Brain microvascular endothelial cell (primary cell): ENCODE measurements around the gene TOMM22.
A peak's percentile ranks its signal among the peaks of the same experiment; 100 is the strongest.

ENCODE experiments used
- DNase-seq: peaks from one replicate; pipeline ENCODE4 v3.0.0-alpha.2; 2020
- H3K27ac ChIP-seq: fragments of 250-450 bp; sonication (Bioruptor Pico); 2 replicates; pipeline ENCODE4 v1.5.1; 2020; ENCODE audit warnings: mild to moderate bottlenecking, moderate library complexity
- H3K27me3 ChIP-seq: fragments of 250-450 bp; sonication (Bioruptor Pico); replicated peaks from 2 replicates; pipeline ENCODE4 v1.5.1; 2020; ENCODE audit warnings: mild to moderate bottlenecking
- H3K36me3 ChIP-seq: fragments of 250-450 bp; sonication (Bioruptor Pico); replicated peaks from 2 replicates; pipeline ENCODE4 v1.5.1; 2020; ENCODE audit warnings: mild to moderate bottlenecking
- H3K4me3 ChIP-seq: 2 replicates; pipeline ENCODE4 v1.5.1; 2011; ENCODE audit warnings: low read depth, mild to moderate bottlenecking, control low read depth, low read length, moderate library complexity
- in situ Hi-C: cut with HindIII; loops from 2 replicates; pipeline ENCODE4 v1.10.0; 2017; ENCODE audit warnings: low sequenced_read_pairs, low pct_ligation_motif_present
- TF ChIP-seq, protein P1 (sequence below): IDR thresholded peaks from 2 replicates; pipeline ENCODE4 v1.5.1; 2011; ENCODE audit warnings: low read depth, mild to moderate bottlenecking, moderate library complexity, low read length, control low read depth, inconsistent platforms; ENCODE audit errors: missing control alignments

The TOMM22 gene

DNA sequence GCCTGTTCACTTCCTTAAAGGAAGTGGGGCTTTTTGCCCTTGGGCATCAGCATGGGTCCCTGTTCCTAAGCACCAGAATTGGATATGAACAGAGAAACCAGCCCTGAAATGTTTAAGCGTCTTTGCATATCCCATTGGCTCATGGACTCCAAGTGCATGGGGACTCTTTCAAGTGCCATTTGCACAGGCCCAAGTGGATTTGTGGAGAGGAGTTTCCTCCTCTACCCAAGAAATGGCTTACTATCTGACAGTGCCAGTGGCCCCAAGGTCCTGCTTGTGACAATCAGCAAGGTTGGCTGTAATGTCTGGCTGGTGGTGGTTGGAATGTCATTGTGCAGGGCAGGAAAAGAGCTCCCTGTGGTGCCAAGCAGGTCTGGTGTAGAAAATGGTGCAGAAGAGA lies 4.0 kb downstream of the TOMM22 start:
- Histone ChIP-seq H3K36me3 (peaks cover 55% of the 10 kb centered on the region), H3K27ac (no peak overlapping the region), H3K27me3 (no peaks in the 10 kb centered on the region), H3K4me3 (no peak overlapping the region)
- TF ChIP-seq, protein P1, sequence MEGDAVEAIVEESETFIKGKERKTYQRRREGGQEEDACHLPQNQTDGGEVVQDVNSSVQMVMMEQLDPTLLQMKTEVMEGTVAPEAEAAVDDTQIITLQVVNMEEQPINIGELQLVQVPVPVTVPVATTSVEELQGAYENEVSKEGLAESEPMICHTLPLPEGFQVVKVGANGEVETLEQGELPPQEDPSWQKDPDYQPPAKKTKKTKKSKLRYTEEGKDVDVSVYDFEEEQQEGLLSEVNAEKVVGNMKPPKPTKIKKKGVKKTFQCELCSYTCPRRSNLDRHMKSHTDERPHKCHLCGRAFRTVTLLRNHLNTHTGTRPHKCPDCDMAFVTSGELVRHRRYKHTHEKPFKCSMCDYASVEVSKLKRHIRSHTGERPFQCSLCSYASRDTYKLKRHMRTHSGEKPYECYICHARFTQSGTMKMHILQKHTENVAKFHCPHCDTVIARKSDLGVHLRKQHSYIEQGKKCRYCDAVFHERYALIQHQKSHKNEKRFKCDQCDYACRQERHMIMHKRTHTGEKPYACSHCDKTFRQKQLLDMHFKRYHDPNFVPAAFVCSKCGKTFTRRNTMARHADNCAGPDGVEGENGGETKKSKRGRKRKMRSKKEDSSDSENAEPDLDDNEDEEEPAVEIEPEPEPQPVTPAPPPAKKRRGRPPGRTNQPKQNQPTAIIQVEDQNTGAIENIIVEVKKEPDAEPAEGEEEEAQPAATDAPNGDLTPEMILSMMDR, result no peak
- in situ Hi-C loops, result no loop called here
- DNase-seq, result no peak

DNA sequence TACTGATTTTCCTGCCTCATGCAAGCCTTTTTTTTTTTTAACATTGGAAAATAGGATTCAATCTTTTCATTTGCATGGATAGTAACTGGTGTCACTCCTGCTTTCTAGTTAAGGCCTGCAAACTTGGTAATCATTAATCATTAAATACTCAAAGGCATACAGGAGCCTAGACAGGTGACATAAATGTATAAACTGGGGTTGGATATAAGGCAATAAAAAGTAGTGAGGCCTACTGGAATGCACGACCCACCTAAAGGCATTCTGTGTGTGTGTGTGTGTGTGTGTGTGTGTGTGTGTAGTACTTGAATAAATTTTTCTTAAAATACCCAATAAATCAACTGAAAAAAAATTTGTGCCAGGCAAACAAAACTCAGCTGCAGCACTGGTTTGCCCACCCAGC lies 7.9 kb downstream of the TOMM22 start:
- in situ Hi-C loops, result no loop called here
- Histone ChIP-seq H3K27me3 (no peaks in the 10 kb centered on the region), H3K27ac (no peak overlapping the region), H3K4me3 (no peak overlapping the region), H3K36me3 (peaks cover 67% of the 10 kb centered on the region)
- TF ChIP-seq, protein P1, result no peak
- DNase-seq, result no peak

DNA sequence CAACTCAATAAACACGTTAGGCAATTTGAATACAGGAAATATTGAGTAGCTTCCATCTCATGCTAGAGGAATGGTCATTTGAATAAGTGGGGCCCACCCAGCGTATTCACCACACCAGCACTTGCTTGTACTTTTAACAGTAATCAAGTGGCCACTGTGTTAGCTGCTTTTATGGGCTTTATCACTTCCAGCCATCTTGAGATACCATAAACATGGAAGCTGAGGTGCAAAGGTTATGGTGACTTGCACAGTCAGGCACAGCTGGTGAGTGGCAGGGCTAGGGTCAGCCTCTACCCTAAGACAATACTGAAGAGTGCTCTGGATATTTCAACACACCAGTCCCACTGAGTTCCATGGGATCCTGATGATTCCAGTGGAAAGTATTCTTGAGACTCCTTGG lies 12.3 kb downstream of the TOMM22 start:
- Histone ChIP-seq H3K27ac (no peak overlapping the region), H3K4me3 (no peak overlapping the region), H3K27me3 (no peaks in the 10 kb centered on the region), H3K36me3 (peaks cover 30% of the 10 kb centered on the region)
- DNase-seq, result no peak
- in situ Hi-C loops, result no loop called here
- TF ChIP-seq, protein P1, result no peak

DNA sequence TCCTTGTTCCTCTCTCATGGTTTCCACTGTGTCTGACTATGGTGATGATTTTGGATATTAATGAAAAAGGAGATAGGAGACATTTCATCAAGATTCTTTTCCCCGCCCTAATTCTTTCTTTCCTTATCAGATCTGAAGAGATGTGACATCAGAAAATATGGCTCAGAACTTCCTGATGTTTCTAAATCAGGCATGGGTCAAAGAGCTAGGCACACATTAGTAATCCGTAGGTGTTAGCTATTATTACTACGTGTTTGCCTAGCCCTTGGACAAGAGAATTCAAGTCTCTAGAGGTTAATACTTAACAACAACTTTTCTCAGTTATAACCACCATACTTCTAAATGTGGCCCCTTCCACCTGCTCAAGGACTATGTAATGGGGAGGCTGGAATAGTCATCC lies 13.2 kb downstream of the TOMM22 start:
- H3K36me3 ChIP-seq, result peaks cover 23% of the 10 kb centered on the region
- no peak overlapping the region for H3K4me3 ChIP-seq
- no peak overlapping the region for H3K27ac ChIP-seq
- DNase-seq, result no peak
- no peaks in the 10 kb centered on the region for H3K27me3 ChIP-seq
- TF ChIP-seq, protein P1, result no peak
- in situ Hi-C loops, result no loop called here

DNA sequence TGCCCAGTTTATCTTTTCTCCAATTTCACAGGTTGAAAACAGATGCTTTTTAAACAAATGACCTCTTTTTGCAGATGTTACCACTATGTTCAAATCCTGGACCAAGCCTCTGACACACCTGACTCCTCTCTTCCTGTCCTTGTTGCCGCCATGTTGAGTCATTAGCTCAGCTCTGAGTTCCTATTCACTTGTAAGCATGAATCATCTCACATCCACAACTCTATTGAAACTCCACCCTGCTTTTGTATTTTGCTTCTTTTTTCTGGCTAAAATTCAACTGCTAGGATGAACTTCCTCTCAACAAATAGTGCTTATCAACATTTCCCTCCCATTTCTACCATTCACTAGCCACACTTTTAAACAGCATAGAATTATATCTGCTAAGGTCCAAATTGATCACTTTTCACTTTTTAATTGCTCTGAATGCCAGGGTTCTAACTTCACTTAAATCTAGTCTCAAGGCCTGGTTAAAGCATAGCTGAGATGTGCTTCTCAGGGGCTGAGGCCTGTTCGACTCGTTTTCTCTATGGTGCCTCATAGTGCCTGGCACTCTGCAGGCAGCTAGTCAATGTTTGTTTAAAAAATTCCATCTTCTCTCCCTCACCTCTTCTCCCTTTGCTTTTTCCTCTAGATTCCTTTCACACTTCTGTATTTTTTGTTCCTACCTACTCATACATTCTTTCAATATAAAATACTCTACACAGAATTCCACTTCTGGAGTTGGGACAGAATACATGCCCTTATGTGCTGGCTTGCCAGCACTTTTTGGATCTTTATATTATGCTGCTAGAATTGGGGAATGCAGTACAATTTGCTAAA lies 15.1 kb downstream of the TOMM22 start:
- peak overlapping the region; percentile 18 for H3K4me3 ChIP-seq
- peak overlapping the region; percentile 77 for H3K27ac ChIP-seq
- in situ Hi-C loops, result no loop called here
- peaks cover 16% of the 10 kb centered on the region for H3K36me3 ChIP-seq
- peak; percentile 80 for DNase-seq
- H3K27me3 ChIP-seq, result no peaks in the 10 kb centered on the region
- TF ChIP-seq, protein P1, result no peak
